ENCODE measurements around the gene DDX10. TPM values are rescaled to one million over a fixed set of nuclear protein-coding genes. Genes with fewer than 3 reads are reported as not detected.

Gene DDX10
- polyA plus RNA-seq, 1 of the 3 experiments (the other 2 are of a cell fraction) = 35.8 TPM

DNA sequence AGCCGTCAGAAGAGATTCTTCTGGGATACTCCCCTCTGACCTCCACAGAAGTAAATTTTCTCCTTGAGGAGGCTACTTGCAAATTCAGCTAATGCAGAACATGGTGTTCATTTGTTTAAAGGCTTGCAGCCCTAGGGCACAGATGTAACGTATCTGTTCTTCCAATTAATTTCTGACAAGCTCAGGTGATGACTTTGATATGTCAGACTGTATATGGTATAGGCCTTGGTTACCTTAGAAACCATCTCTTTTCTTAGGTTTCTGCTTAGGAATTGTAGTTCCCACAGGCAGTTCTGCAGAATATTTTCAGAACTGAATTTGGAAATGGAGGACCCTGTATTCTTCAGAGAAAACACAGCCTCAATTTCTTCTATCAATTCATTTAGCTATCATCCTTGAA lies 117.1 kb downstream of the DDX10 start (continued):
- TF ChIP-seq, protein P1, sequence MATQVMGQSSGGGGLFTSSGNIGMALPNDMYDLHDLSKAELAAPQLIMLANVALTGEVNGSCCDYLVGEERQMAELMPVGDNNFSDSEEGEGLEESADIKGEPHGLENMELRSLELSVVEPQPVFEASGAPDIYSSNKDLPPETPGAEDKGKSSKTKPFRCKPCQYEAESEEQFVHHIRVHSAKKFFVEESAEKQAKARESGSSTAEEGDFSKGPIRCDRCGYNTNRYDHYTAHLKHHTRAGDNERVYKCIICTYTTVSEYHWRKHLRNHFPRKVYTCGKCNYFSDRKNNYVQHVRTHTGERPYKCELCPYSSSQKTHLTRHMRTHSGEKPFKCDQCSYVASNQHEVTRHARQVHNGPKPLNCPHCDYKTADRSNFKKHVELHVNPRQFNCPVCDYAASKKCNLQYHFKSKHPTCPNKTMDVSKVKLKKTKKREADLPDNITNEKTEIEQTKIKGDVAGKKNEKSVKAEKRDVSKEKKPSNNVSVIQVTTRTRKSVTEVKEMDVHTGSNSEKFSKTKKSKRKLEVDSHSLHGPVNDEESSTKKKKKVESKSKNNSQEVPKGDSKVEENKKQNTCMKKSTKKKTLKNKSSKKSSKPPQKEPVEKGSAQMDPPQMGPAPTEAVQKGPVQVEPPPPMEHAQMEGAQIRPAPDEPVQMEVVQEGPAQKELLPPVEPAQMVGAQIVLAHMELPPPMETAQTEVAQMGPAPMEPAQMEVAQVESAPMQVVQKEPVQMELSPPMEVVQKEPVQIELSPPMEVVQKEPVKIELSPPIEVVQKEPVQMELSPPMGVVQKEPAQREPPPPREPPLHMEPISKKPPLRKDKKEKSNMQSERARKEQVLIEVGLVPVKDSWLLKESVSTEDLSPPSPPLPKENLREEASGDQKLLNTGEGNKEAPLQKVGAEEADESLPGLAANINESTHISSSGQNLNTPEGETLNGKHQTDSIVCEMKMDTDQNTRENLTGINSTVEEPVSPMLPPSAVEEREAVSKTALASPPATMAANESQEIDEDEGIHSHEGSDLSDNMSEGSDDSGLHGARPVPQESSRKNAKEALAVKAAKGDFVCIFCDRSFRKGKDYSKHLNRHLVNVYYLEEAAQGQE (IDR thresholded peaks at IDR 0.05; ENCODE audit: low read depth, low read length) = no peak
- TF ChIP-seq RAD21 (IDR thresholded peaks at IDR 0.05; ENCODE audit: low read length) = no peak
- no peak for TF ChIP-seq TAF1 (IDR thresholded peaks at IDR 0.05; ENCODE audit: borderline replicate concordance, low read depth, low read length)
- no peak for TF ChIP-seq FOXJ3 (CRISPR knock-in tag; IDR thresholded peaks at IDR 0.05)
- no peak for TF ChIP-seq TCF12 (IDR thresholded peaks at IDR 0.05)

DNA sequence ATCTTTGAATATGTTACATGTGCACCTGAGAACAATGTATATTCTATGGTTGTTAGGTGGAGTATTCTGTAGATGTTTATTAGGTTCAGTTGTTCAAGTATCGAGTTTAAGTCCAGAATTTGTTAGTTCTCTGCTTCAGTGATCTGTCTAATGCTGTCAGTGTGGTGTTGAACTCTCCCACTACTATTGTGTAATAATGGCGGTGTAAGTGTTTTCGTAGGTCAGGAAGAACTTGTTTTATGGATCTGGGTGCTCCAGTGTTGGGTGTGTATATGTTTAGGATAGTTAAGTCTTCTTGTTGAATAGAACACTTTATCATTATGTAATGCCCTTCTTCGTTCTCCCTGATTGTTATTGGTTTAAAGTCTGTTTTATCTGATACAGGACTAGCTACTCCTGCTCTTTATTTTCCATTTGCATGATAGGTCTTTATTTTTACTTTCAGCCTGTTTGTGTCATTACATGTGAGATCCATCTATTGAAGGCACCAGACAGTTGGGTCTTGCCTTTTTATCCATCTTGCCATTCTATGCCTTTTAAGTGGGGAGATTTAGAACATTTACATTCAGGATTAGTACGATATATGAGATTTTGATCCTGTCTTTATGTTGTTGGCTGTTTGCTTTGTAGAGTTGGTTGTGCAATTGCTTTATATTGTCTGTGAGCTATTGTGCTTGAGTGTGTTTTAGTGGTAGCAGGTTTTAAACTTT lies 121.6 kb downstream of the DDX10 start:
- Histone ChIP-seq H4K20me1 (ENCODE audit: insufficient read depth) (no peaks in the 10 kb centered on the region), H3K27ac (ENCODE audit: low read depth in 2 of 2, low read length in 1 of 2) (no peak overlapping the region), H3K9me2 (no peaks in the 10 kb centered on the region), H3K9me3 (no peaks in the 10 kb centered on the region), H3K4me3 (ENCODE audit: low read depth in 2 of 2, low read length in 1 of 2) (no peak overlapping the region), H3K79me2 (ENCODE audit: insufficient read depth) (peaks cover 53% of the 10 kb centered on the region), H3K4me2 (no peak overlapping the region), H3K27me3 (ENCODE audit: insufficient read depth) (no peaks in the 10 kb centered on the region), H2AFZ (ENCODE audit: low read depth) (no peak overlapping the region), H3K4me1 (ENCODE audit: control insufficient read depth in 1 of 2, insufficient read depth in 2 of 2, low read depth in 1 of 2, low read length in 1 of 2) (peaks cover 0 to 17% of the 10 kb centered on the region in 2 experiments; a peak in 2 of 4 replicates), H3K36me3 (replicated peaks in 1 of 2; ENCODE audit: control insufficient read depth in 1 of 2, insufficient read depth in 2 of 2, low read length in 1 of 2) (peaks cover 0 to 8% of the 10 kb centered on the region in 2 experiments), H3K9ac (no peak overlapping the region), H3F3A (replicated peaks; ENCODE audit: insufficient read depth) (no peaks in the 10 kb centered on the region)
- CTCF ChIA-PET = interaction anchor here (0.6 to 0.7 kb wide), 2 partner anchors 10 to 561 kb away, joined by 3 read pairs; no protein-coding TSS in a partner anchor
- POLR2A ChIA-PET = no interaction called here
- TF ChIP-seq NRF1 (IDR thresholded peaks at IDR 0.05; ENCODE audit: low read depth, low read length) = no peak
- no peak for TF ChIP-seq JUND (IDR thresholded peaks at IDR 0.05)
- 93% methylated on average over 5 of the region's 5 CpGs for WGBS (ENCODE audit: low lambda C conversion rate)
- no peak for DNase-seq

DNA sequence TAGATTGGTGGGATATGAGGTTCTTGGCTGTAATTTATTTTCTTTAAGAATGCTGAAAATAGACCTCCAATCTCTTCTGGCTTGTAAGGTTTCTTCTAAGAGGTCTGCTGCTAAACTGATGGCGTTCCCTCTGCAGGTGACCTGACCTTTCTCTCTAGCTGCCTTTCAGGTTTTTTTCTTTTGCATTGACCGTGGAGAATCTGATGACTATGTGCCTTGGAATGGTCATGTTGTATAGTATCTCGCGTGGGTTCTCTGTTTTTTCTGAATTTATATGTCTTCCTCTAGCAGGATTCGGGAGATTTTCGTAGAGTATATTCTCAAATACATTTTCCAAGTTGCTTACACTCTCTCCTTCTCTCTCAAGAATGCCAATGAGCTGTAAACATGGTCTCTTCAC lies 122.2 kb downstream of the DDX10 start:
- H3K9ac ChIP-seq = no peak overlapping the region
- H3F3A ChIP-seq (replicated peaks; ENCODE audit: insufficient read depth) = peaks cover under 1% of the 10 kb centered on the region
- TF ChIP-seq FOXM1 (IDR thresholded peaks at IDR 0.05; ENCODE audit: low read depth) (no peak), EP300 (IDR thresholded peaks at IDR 0.05; ENCODE audit: borderline replicate concordance in 1 of 2, low read depth in 1 of 2, low read length in 1 of 2) (no peak), TAF1 (IDR thresholded peaks at IDR 0.05; ENCODE audit: borderline replicate concordance, low read depth, low read length) (no peak), NFIC (IDR thresholded peaks at IDR 0.05; ENCODE audit: borderline replicate concordance) (no peak), POLR2AphosphoS5 (IDR thresholded peaks at IDR 0.05; ENCODE audit: low read depth, low read length) (no peak), FOXJ3 (CRISPR knock-in tag; IDR thresholded peaks at IDR 0.05) (no peak), TEAD4 (IDR thresholded peaks at IDR 0.05; ENCODE audit: borderline replicate concordance, insufficient read depth) (no peak)
- TF ChIP-seq, protein P2, sequence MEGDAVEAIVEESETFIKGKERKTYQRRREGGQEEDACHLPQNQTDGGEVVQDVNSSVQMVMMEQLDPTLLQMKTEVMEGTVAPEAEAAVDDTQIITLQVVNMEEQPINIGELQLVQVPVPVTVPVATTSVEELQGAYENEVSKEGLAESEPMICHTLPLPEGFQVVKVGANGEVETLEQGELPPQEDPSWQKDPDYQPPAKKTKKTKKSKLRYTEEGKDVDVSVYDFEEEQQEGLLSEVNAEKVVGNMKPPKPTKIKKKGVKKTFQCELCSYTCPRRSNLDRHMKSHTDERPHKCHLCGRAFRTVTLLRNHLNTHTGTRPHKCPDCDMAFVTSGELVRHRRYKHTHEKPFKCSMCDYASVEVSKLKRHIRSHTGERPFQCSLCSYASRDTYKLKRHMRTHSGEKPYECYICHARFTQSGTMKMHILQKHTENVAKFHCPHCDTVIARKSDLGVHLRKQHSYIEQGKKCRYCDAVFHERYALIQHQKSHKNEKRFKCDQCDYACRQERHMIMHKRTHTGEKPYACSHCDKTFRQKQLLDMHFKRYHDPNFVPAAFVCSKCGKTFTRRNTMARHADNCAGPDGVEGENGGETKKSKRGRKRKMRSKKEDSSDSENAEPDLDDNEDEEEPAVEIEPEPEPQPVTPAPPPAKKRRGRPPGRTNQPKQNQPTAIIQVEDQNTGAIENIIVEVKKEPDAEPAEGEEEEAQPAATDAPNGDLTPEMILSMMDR (IDR thresholded peaks at IDR 0.05) = no peak
- TF ChIP-seq, protein P3, sequence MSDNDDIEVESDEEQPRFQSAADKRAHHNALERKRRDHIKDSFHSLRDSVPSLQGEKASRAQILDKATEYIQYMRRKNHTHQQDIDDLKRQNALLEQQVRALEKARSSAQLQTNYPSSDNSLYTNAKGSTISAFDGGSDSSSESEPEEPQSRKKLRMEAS (IDR thresholded peaks at IDR 0.05; ENCODE audit: low read depth) = no peak
- TF ChIP-seq, protein P4, sequence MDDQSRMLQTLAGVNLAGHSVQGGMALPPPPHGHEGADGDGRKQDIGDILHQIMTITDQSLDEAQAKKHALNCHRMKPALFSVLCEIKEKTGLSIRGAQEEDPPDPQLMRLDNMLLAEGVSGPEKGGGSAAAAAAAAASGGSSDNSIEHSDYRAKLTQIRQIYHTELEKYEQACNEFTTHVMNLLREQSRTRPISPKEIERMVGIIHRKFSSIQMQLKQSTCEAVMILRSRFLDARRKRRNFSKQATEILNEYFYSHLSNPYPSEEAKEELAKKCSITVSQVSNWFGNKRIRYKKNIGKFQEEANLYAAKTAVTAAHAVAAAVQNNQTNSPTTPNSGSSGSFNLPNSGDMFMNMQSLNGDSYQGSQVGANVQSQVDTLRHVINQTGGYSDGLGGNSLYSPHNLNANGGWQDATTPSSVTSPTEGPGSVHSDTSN (IDR thresholded peaks at IDR 0.05) = no peak
- no peak overlapping the region for H2AFZ ChIP-seq (ENCODE audit: low read depth)
- H3K27me3 ChIP-seq (ENCODE audit: insufficient read depth) = no peaks in the 10 kb centered on the region
- no peak overlapping the region for H3K4me3 ChIP-seq (ENCODE audit: low read depth in 2 of 2, low read length in 1 of 2)
- WGBS (ENCODE audit: low lambda C conversion rate) = 94% methylated on average over 6 of the region's 6 CpGs
- no peak overlapping the region for H3K27ac ChIP-seq (ENCODE audit: low read depth in 2 of 2, low read length in 1 of 2)
- H3K9me3 ChIP-seq = no peaks in the 10 kb centered on the region
- peaks cover 0 to 17% of the 10 kb centered on the region in 2 experiments; a peak in 2 of 4 replicates for H3K4me1 ChIP-seq (ENCODE audit: control insufficient read depth in 1 of 2, insufficient read depth in 2 of 2, low read depth in 1 of 2, low read length in 1 of 2)
- H4K20me1 ChIP-seq (ENCODE audit: insufficient read depth) = no peaks in the 10 kb centered on the region
- no peak for DNase-seq
- H3K79me2 ChIP-seq (ENCODE audit: insufficient read depth) = peaks cover 53% of the 10 kb centered on the region
- H3K9me2 ChIP-seq = no peaks in the 10 kb centered on the region
- H3K36me3 ChIP-seq (replicated peaks in 1 of 2; ENCODE audit: control insufficient read depth in 1 of 2, insufficient read depth in 2 of 2, low read length in 1 of 2) = peaks cover 0 to 8% of the 10 kb centered on the region in 2 experiments
- CTCF ChIA-PET = interaction anchor here (0.7 to 2.1 kb wide), 2 partner anchors 25 to 1154 kb away, joined by 3 to 6 read pairs; no protein-coding TSS in a partner anchor
- POLR2A ChIA-PET = no interaction called here
- H3K4me2 ChIP-seq = no peak overlapping the region

Data from SK-N-SH (cell line).